HepG2 (cell line): Measurements from ENCODE around the gene SEMA4C. TPM values are rescaled to one million over a fixed set of nuclear protein-coding genes. Genes with fewer than 3 reads are reported as not detected.

Experiments used
- ARID4A ChIP-seq: sonication (generic); formaldehyde crosslinking; IDR thresholded peaks from 2 replicates; pipeline ENCODE4 v1.5.0; 2020; ENCODE audit warnings: mild to moderate bottlenecking, missing genetic modification reagents, borderline replicate concordance
- BCL6 ChIP-seq: IDR thresholded peaks from 2 replicates; pipeline ENCODE4 v1.6.1; 2016; ENCODE audit warnings: missing genetic modification reagents, missing compliant biosample characterization
- BORCS8-MEF2B ChIP-seq: sonication (generic); formaldehyde crosslinking; IDR thresholded peaks from 2 replicates; pipeline ENCODE4 v1.8.0; 2022; ENCODE audit warnings: mild to moderate bottlenecking, missing genetic modification reagents
- CCDC6 ChIP-seq: sonication (generic); formaldehyde crosslinking; IDR thresholded peaks from 2 replicates; pipeline ENCODE4 v1.8.1; 2022; ENCODE audit warnings: mild to moderate bottlenecking, missing genetic modification reagents, moderate library complexity
- EP300 ChIP-seq, 3 experiments: sonication (generic) in 1 of 3; formaldehyde crosslinking in 1 of 3; IDR thresholded peaks; 2 replicates each; pipeline versions ENCODE4 v1.5.1 to v1.6.1; 2011 to 2020; ENCODE audit warnings: low read depth in 2 of 3, low read length in 2 of 3, borderline replicate concordance in 1 of 3, improper control_type of control experiment in 1 of 3, mild to moderate bottlenecking in 1 of 3, missing genetic modification reagents in 1 of 3, moderate library complexity in 1 of 3
- FOSL2 ChIP-seq: sonication (generic); formaldehyde crosslinking; IDR thresholded peaks from 2 replicates; pipeline ENCODE4 v1.4.0; 2020; ENCODE audit warnings: missing genetic modification reagents
- HINFP ChIP-seq: sonication (generic); formaldehyde crosslinking; IDR thresholded peaks from 2 replicates; pipeline ENCODE4 v1.4.0; 2020; ENCODE audit warnings: low read depth, mild to moderate bottlenecking, missing genetic modification reagents
- KDM5B ChIP-seq: sonication (generic); formaldehyde crosslinking; IDR thresholded peaks from 2 replicates; pipeline ENCODE4 v1.4.0; 2020; ENCODE audit warnings: missing genetic modification reagents, mild to moderate bottlenecking, borderline replicate concordance
- KLF16 ChIP-seq, 2 experiments: sonication (generic) in 1 of 2; formaldehyde crosslinking in 1 of 2; IDR thresholded peaks; 2 replicates each; pipeline versions ENCODE4 v1.6.1 to v1.8.0; 2016 to 2023; ENCODE audit warnings: missing genetic modification reagents in 2 of 2, missing compliant biosample characterization in 1 of 2
- PLRG1 ChIP-seq: fragments of 450-650 bp; conservative IDR thresholded peaks from 2 replicates; pipeline ENCODE4 v1.6.1; 2016
- RELA ChIP-seq: sonication (generic); formaldehyde crosslinking; IDR thresholded peaks from 2 replicates; pipeline ENCODE4 v1.4.0; 2020; ENCODE audit warnings: missing genetic modification reagents
- SRSF1 ChIP-seq: fragments of 200-400 bp; formaldehyde crosslinking; optimal IDR thresholded peaks from 2 replicates; pipeline ENCODE3; 2017; ENCODE audit warnings: mild to moderate bottlenecking, low read depth, low read length, moderate library complexity
- ZNF263 ChIP-seq: sonication (generic); formaldehyde crosslinking; IDR thresholded peaks from 2 replicates; pipeline ENCODE4 v1.4.0; 2020; ENCODE audit warnings: missing genetic modification reagents
- polyA plus RNA-seq, 8 experiments: library from polyadenylated mRNA; depleted of rRNA in 3 of 8; stranded (reverse) in 7 of 8; unstranded in 1 of 8; fragments of >200 nt; fragmentation: Illumina TruSeq in 4 of 8; extraction: Trizol in 4 of 8; gene quantifications; 2 replicates each; pipeline versions ENCODE4 v1.2.1 to v1.2.3, GENCODE V29; 2011 to 2016; ENCODE audit warnings: low read depth in 4 of 8, missing spikeins in 1 of 8, mixed read lengths in 1 of 8; ENCODE audit not compliant: insufficient read depth in 1 of 8
- total RNA-seq, 5 experiments: library from RNA; depleted of rRNA; stranded (reverse); fragments of >200 nt; fragmentation: Illumina TruSeq; extraction: Trizol; gene quantifications; 2 replicates each; pipeline ENCODE4 v1.2.3, GENCODE V29; 2016; ENCODE audit warnings: low read depth in 1 of 5
- TF ChIP-seq, protein P1 (sequence below): sonication (generic); formaldehyde crosslinking; conservative IDR thresholded peaks from 2 replicates; pipeline ENCODE4 v1.8.0; 2022; ENCODE audit warnings: missing genetic modification reagents
- TF ChIP-seq, protein P2 (sequence below): sonication (generic); formaldehyde crosslinking; IDR thresholded peaks from 2 replicates; pipeline ENCODE4 v1.5.0; 2020; ENCODE audit warnings: mild to moderate bottlenecking, missing genetic modification reagents
- TF ChIP-seq, protein P3 (sequence below): sonication (generic); formaldehyde crosslinking; IDR thresholded peaks from 2 replicates; pipeline ENCODE4 v1.4.0; 2020; ENCODE audit warnings: missing genetic modification reagents

The SEMA4C gene
- total and polyA plus RNA-seq, 2 of the 13 experiments (the other 11 are each of a cell fraction or from before 2014, with no cell fraction given) = 25.9 to 46.6 TPM

DNA sequence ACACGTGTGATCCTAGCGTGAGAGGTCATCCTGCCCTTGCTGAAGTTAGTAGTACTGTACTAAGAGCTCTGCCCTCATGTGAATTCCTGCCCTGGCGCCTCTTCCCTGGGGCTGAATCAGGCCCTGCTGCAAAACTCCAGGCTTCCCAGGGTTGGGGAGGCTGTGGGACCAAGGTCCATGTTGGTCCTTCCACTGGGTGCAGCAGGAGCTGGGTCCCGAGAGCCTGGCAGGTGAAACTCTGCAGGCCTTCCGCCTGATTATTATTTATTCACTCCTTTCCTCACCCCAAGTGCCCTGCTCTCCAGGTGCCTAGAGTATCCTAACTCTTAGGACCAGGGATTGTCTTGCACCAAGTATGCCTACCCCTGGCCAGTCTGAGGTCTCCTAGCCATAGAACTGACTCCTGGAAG, 59.1 kb downstream of the SEMA4C start (continued):
- TF ChIP-seq BORCS8-MEF2B = 0 out of 2 replicates have a peak, but pooled peaks have one; percentile 47
- peak; percentile 33; the same call in 1 of the 2 replicates for TF ChIP-seq ZNF263
- 0 out of 2 replicates have a peak, but pooled peaks have one; percentile 35 for TF ChIP-seq CCDC6 (CRISPR knock-in tag)
- no peak for TF ChIP-seq PLRG1
- no peak for TF ChIP-seq RELA
- TF ChIP-seq BCL6 (CRISPR knock-in tag) = peak; percentile 32; the same call in 1 of the 2 replicates
- TF ChIP-seq, protein P1, sequence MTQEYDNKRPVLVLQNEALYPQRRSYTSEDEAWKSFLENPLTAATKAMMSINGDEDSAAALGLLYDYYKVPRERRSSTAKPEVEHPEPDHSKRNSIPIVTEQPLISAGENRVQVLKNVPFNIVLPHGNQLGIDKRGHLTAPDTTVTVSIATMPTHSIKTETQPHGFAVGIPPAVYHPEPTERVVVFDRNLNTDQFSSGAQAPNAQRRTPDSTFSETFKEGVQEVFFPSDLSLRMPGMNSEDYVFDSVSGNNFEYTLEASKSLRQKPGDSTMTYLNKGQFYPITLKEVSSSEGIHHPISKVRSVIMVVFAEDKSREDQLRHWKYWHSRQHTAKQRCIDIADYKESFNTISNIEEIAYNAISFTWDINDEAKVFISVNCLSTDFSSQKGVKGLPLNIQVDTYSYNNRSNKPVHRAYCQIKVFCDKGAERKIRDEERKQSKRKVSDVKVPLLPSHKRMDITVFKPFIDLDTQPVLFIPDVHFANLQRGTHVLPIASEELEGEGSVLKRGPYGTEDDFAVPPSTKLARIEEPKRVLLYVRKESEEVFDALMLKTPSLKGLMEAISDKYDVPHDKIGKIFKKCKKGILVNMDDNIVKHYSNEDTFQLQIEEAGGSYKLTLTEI (CRISPR knock-in tag) = no peak
- TF ChIP-seq, protein P2, sequence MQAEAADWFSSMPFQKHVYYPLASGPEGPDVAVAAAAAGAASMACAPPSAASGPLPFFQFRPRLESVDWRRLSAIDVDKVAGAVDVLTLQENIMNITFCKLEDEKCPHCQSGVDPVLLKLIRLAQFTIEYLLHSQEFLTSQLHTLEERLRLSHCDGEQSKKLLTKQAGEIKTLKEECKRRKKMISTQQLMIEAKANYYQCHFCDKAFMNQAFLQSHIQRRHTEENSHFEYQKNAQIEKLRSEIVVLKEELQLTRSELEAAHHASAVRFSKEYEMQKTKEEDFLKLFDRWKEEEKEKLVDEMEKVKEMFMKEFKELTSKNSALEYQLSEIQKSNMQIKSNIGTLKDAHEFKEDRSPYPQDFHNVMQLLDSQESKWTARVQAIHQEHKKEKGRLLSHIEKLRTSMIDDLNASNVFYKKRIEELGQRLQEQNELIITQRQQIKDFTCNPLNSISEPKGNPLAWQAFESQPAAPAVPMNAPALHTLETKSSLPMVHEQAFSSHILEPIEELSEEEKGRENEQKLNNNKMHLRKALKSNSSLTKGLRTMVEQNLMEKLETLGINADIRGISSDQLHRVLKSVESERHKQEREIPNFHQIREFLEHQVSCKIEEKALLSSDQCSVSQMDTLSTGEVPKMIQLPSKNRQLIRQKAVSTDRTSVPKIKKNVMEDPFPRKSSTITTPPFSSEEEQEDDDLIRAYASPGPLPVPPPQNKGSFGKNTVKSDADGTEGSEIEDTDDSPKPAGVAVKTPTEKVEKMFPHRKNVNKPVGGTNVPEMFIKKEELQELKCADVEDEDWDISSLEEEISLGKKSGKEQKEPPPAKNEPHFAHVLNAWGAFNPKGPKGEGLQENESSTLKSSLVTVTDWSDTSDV (CRISPR knock-in tag) = no peak
- peak in 1 of 2 experiments; percentile 29; a peak in 1 of 4 replicates for TF ChIP-seq EP300 (IDR thresholded peaks at IDR 0.05; ENCODE audit: low read depth in 2 of 2, low read length in 2 of 2)
- no peak for TF ChIP-seq EP300 (CRISPR knock-in tag; IDR thresholded peaks at IDR 0.05; ENCODE audit: borderline replicate concordance)
- peak; percentile 74 for TF ChIP-seq ARID4A (CRISPR knock-in tag)
- 0 out of 2 replicates have a peak, but pooled peaks have one; percentile 11 for TF ChIP-seq KDM5B (CRISPR knock-in tag)
- TF ChIP-seq KLF16 (CRISPR knock-in tag; IDR thresholded peaks at IDR 0.05) = 0 out of 4 replicates have a peak, but pooled peaks of 1 of the 2 experiments have one; percentile 17
- TF ChIP-seq FOSL2 (CRISPR knock-in tag) = peak; percentile 21; the same call in 1 of the 2 replicates
- TF ChIP-seq SRSF1 = peak; percentile 19
- TF ChIP-seq HINFP (CRISPR knock-in tag) = 0 out of 2 replicates have a peak, but pooled peaks have one; percentile 57
- TF ChIP-seq, protein P3, sequence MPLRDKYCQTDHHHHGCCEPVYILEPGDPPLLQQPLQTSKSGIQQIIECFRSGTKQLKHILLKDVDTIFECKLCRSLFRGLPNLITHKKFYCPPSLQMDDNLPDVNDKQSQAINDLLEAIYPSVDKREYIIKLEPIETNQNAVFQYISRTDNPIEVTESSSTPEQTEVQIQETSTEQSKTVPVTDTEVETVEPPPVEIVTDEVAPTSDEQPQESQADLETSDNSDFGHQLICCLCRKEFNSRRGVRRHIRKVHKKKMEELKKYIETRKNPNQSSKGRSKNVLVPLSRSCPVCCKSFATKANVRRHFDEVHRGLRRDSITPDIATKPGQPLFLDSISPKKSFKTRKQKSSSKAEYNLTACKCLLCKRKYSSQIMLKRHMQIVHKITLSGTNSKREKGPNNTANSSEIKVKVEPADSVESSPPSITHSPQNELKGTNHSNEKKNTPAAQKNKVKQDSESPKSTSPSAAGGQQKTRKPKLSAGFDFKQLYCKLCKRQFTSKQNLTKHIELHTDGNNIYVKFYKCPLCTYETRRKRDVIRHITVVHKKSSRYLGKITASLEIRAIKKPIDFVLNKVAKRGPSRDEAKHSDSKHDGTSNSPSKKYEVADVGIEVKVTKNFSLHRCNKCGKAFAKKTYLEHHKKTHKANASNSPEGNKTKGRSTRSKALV = no peak
